ENCODE data around the gene METAP1D. TPM values are rescaled to one million over a fixed set of nuclear protein-coding genes. Genes with fewer than 3 reads are reported as not detected.
"Not testable (repeated sequence)": the region's sequence is repeated elsewhere in the genome, so short reads cannot be mapped to it uniquely, and the experiment has no call there.

METAP1D gene
- polyA plus RNA-seq, 3 donors: 4.6 to 7.5 (median 6.7) TPM

GRCh38 chr2:171986778-171987177 is 13.0 kb upstream of the METAP1D start:
- WGBS, 3 donors: 81 to 97% (median 92%) methylated on average over 4 of the region's 4 CpGs
- H3K27ac ChIP-seq (ENCODE audit: low read depth, low read length): no peak overlapping the region

- WGBS, 3 donors: 88 to 96% (median 90%) methylated on average over 4 of the region's 4 CpGs
Observed at GRCh38 chr2:171991027-171991426, 8.7 kb upstream of the METAP1D start.

GRCh38 chr2:171995586-171995985 is 4.2 kb upstream of the METAP1D start:
- WGBS, 3 donors: 88 to 92% (median 90%) methylated on average over 5 of the region's 5 CpGs
- H3K27ac ChIP-seq (ENCODE audit: low read depth, low read length): no peak overlapping the region

More at GRCh38 chr2:171991027-171991426, 8.7 kb upstream of the METAP1D start:
- H3K27ac ChIP-seq (ENCODE audit: low read depth, low read length): no peak overlapping the region

- H3K27ac ChIP-seq (ENCODE audit: low read depth, low read length): no peak overlapping the region
- 86 to 93% (median 92%) methylated on average over 5 of the region's 5 CpGs for WGBS, 3 donors
Observed at GRCh38 chr2:171996021-171996420, 3.7 kb upstream of the METAP1D start.

- WGBS, 3 donors: 81 to 97% (median 93%) methylated on average over 5 of the region's 5 CpGs
Observed at GRCh38 chr2:171997031-171997430, 2.7 kb upstream of the METAP1D start.

GRCh38 chr2:171999161-171999560 is 592 bp upstream of the METAP1D start:
- 36 to 45% (median 39%) methylated on average over 4 of the region's 4 CpGs for WGBS, 3 donors
- H3K27ac ChIP-seq (ENCODE audit: low read depth, low read length): no peak overlapping the region

More at GRCh38 chr2:171997031-171997430, 2.7 kb upstream of the METAP1D start:
- not testable (repeated sequence) for H3K27ac ChIP-seq (ENCODE audit: low read depth, low read length)

GRCh38 chr2:172000696-172001361 is 1.1 kb downstream of the METAP1D start:
- 87% methylated on average over 13 of the region's 13 CpGs for WGBS, 3 donors
- no peak overlapping the region for H3K27ac ChIP-seq (ENCODE audit: low read depth, low read length)

- WGBS, 3 donors: 88 to 100% (median 97%) methylated on average over 1 of the region's 1 CpG
- H3K27ac ChIP-seq (ENCODE audit: low read depth, low read length): no peak overlapping the region
Observed at GRCh38 chr2:172007372-172007771, 7.6 kb downstream of the METAP1D start.

- WGBS, 3 donors: 92 to 95% (median 95%) methylated on average over 4 of the region's 4 CpGs
- H3K27ac ChIP-seq (ENCODE audit: low read depth, low read length): no peak overlapping the region
Observed at GRCh38 chr2:172009823-172010222, 10.1 kb downstream of the METAP1D start.

- no peak overlapping the region for H3K27ac ChIP-seq (ENCODE audit: low read depth, low read length)
- WGBS, 3 donors: 58 to 79% (median 66%) methylated on average over 11 of the region's 11 CpGs
Observed at GRCh38 chr2:172011812-172012575, 12.2 kb downstream of the METAP1D start.

GRCh38 chr2:172012677-172013391 is 13.1 kb downstream of the METAP1D start:
- no peak overlapping the region for H3K27ac ChIP-seq (ENCODE audit: low read depth, low read length)
- 55 to 74% (median 57%) methylated on average over 9 of the region's 9 CpGs for WGBS, 3 donors

- H3K27ac ChIP-seq (ENCODE audit: low read depth, low read length): no peak overlapping the region
- 68 to 77% (median 70%) methylated on average over 4 of the region's 4 CpGs for WGBS, 3 donors
Observed at GRCh38 chr2:172013396-172013795, 13.6 kb downstream of the METAP1D start.

GRCh38 chr2:172021074-172021931 is 21.6 kb downstream of the METAP1D start:
- 39 to 55% (median 48%) methylated on average over 8 of the region's 8 CpGs for whole genome bisulfite sequencing, 3 donors
- no peak overlapping the region for H3K27ac ChIP-seq (ENCODE audit: low read depth, low read length)

GRCh38 chr2:172021955-172022354 is 22.2 kb downstream of the METAP1D start:
- no peak overlapping the region for H3K27ac ChIP-seq (ENCODE audit: low read depth, low read length)
- WGBS, 3 donors: 50 to 67% (median 62%) methylated on average over 5 of the region's 5 CpGs

- 45 to 77% (median 63%) methylated on average over 4 of the region's 4 CpGs for WGBS, 3 donors
- H3K27ac ChIP-seq (ENCODE audit: low read depth, low read length): no peak overlapping the region
Observed at GRCh38 chr2:172031536-172031935, 31.8 kb downstream of the METAP1D start.

- H3K27ac ChIP-seq (ENCODE audit: low read depth, low read length): no peak overlapping the region
- WGBS, 3 donors: 91 to 96% (median 94%) methylated on average over 3 of the region's 3 CpGs
Observed at GRCh38 chr2:172038121-172038520, 38.4 kb downstream of the METAP1D start.

GRCh38 chr2:172038604-172039003 is 38.9 kb downstream of the METAP1D start:
- WGBS, 3 donors: 88 to 91% (median 88%) methylated on average over 2 of the region's 2 CpGs
- H3K27ac ChIP-seq (ENCODE audit: low read depth, low read length): no peak overlapping the region

- WGBS, 3 donors: 78 to 83% (median 82%) methylated on average over 3 of the region's 3 CpGs
- no peak overlapping the region for H3K27ac ChIP-seq (ENCODE audit: low read depth, low read length)
Observed at GRCh38 chr2:172039011-172039704, 39.4 kb downstream of the METAP1D start.

All from adipose tissue (tissue), 3 donors.